Measurements from ENCODE around the gene STRIP1. TPM values are rescaled to one million over a fixed set of nuclear protein-coding genes. Genes with fewer than 3 reads are reported as not detected.

Gene STRIP1
- polyA plus RNA-seq, 1 experiment = 31.3 TPM

DNA sequence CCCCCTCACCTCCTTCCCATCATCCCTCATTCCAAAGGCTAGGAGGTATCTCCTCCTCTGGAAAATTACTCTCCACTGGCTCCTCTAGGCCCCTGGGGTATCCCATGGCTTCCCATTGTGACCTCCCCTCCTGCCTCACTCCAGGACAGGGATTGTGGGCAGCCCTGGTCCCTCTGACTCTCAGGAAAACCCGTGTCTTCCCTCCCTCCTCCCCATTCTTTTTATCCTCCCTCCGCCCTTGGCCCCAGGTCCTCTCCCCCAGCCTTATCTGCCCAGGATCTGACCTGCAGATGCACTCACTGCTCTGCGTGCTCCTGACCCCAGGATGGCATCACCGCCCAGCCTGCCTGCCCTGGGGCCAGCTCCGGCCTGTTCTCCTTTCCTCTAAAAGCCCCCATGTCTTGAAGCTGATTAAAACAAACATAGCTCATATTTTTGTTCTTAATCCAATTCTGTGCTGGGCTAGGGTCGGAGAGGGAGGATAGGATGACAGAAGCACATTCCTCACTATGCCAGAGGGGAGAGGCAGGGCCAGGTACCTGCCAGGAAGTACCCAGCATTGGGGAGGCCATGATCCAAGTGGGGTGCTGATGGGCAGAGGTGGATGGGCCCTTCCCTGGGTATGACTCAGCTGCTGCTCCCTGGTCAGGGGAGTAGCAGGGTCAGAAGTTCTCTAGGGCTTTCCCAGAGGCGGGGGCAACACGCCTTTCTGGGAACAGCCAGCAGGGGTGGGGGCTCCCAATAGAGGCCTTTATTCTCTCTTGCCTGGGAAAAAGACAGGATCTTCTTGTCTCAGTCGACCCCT lies 64.0 kb downstream of the STRIP1 start:
- TF ChIP-seq CTCF (IDR thresholded peaks at IDR 0.05; ENCODE audit: low read depth, low read length) = no peak
- Histone ChIP-seq H3K9me3 (ENCODE audit: control insufficient read depth, insufficient read depth, low read length) (peaks cover 5% of the 10 kb centered on the region; the same call in 1 of the 2 replicates), H3K27me3 (ENCODE audit: control insufficient read depth, insufficient read depth, low read length) (peaks cover 35% of the 10 kb centered on the region), H3K4me3 (ENCODE audit: low read depth, low read length) (no peak overlapping the region), H3K27ac (ENCODE audit: low read depth, low read length) (no peak overlapping the region)
- POLR2A ChIA-PET = no interaction called here
- CTCF ChIA-PET = interaction anchor here (0.7 to 11.3 kb wide), 4 partner anchors 8 to 100 kb away, joined by 3 to 180 read pairs (median 6); no protein-coding TSS in a partner anchor
- DNase-seq (ENCODE audit: low read depth, low spot score) = no peak

DNA sequence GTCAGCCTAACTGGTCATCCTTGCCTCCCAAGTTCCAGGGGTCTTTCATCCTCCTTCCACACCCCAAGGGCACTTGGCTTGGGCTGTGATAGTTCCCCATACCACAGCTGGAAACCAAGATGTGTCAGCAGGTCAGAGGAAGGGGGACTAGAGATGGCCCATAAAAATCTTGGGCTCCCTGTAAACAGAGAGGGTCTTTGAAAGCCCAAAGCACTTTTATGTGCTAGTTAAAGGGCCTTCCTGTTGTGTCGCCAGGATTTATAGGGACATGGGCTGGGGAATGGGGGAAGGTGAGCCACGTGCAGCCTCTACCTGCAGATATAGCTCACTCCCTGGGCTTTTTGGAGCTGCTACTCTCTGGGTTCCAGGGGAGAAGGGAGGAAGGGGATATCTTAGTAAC lies 65.9 kb downstream of the STRIP1 start:
- H3K9me3 ChIP-seq (ENCODE audit: control insufficient read depth, insufficient read depth, low read length) = no peaks in the 10 kb centered on the region
- ChIA-PET POLR2A (no interaction called here), CTCF (interaction anchor here (2.6 to 11.3 kb wide), 2 partner anchors 10 to 17 kb away, joined by 12 to 180 read pairs; no protein-coding TSS in a partner anchor)
- no peak for TF ChIP-seq CTCF (IDR thresholded peaks at IDR 0.05; ENCODE audit: low read depth, low read length)
- peaks cover 28% of the 10 kb centered on the region for H3K27me3 ChIP-seq (ENCODE audit: control insufficient read depth, insufficient read depth, low read length)
- no peak overlapping the region for H3K27ac ChIP-seq (ENCODE audit: low read depth, low read length)
- H3K4me3 ChIP-seq (ENCODE audit: low read depth, low read length) = no peak overlapping the region
- DNase-seq (ENCODE audit: low read depth, low spot score) = no peak

- no peak for TF ChIP-seq CTCF (IDR thresholded peaks at IDR 0.05; ENCODE audit: low read depth, low read length)
- ChIA-PET CTCF (interaction anchor here (1.0 to 11.3 kb wide), 5 partner anchors 12 to 72 kb away, joined by 3 to 180 read pairs (median 6); no protein-coding TSS in a partner anchor), POLR2A (no interaction called here)
- Histone ChIP-seq H3K27me3 (ENCODE audit: control insufficient read depth, insufficient read depth, low read length) (peaks cover 20% of the 10 kb centered on the region), H3K4me3 (ENCODE audit: low read depth, low read length) (no peak overlapping the region), H3K27ac (ENCODE audit: low read depth, low read length) (peak overlapping the region; percentile 11), H3K9me3 (ENCODE audit: control insufficient read depth, insufficient read depth, low read length) (no peaks in the 10 kb centered on the region)
- no peak for DNase-seq (ENCODE audit: low read depth, low spot score)
Observed at GRCh38 chr1:110102081-110102480, 67.7 kb downstream of the STRIP1 start.

Other genes starting within 250 kb of the STRIP1 start
- 70.1 and 84.1 TPM in 2 replicates for gene CSF1, start 123.8 kb upstream of the STRIP1 start, polyA plus RNA-seq (2011; rRNA removed)
- 120 and 133 TPM in 2 replicates for gene AHCYL1, start 49.9 kb upstream of the STRIP1 start, polyA plus RNA-seq (2011; rRNA removed)
- not detected in 2 replicates for gene ALX3, start 36.0 kb downstream of the STRIP1 start, polyA plus RNA-seq (2011; rRNA removed)
- not detected in 2 replicates for gene UBL4B, start 77.8 kb downstream of the STRIP1 start, polyA plus RNA-seq (2011; rRNA removed)
- gene SLC6A17, start 115.9 kb downstream of the STRIP1 start, polyA plus RNA-seq (2011; rRNA removed) = 0.02 and 0.05 TPM in 2 replicates
- 0.36 and 0.63 TPM in 2 replicates for gene KCNC4, start 175.7 kb downstream of the STRIP1 start, polyA plus RNA-seq (2011; rRNA removed)